ENCODE data around the gene GAS2L2. TPM values are rescaled to one million over a fixed set of nuclear protein-coding genes. Genes with fewer than 3 reads are reported as not detected.

The GAS2L2 gene
- not detected in 2 replicates for total RNA-seq

GRCh38 chr17:35752945-35753764, at the start of gene GAS2L2:
Gene GAS2L2 (minus strand): TSS chr17:35753239. CDS start chr17:35752850, 389 bp downstream.

DNA sequence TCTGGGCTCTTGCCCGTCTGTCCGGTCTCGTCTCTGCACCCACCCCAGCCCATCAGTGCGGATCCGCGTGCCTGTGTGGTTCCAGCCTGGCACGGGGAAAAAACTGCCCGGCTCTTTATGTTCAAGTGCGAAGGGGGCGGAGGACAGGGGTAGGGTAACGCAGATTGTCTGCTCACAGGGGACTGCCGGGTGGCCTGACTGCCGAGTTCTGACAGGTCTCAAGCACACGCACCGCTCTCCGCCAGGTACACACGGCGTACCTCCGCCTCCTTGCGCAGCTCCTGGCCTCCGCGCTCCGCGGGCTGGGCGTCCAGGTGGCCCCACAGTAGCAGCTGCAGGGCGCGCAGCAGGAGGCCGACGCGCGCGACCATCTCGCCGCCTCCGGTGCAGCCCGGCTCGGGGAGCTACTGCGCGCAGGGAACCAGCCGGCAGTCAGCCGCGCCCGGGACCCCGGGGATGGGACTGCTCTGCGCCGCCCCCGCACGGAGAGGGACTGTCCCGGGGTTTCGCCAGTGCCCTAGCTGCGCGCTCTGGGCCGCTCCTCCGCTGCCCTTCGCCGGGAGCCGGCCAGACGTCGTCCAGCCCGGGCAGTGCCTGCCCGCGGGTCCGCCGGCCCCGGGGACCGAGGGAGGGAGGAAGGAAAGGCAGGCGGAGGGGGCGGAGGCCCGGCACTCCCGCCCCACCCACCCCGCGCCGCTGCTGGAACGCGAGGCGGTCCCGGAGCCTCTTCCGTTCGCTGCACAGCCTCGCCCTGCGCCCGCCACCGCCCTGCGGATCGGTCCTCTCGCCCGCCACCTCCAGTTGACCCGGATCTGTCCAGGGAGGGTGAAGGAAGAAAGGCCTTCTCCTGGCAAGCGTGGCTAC, 42.2 kb upstream of the GAS2L2 start, which contains the start of gene MMP28:
Gene MMP28 (minus strand): TSS at position 635 of the 864 bp plus-strand sequence. CDS start 264 bp downstream, at position 371.

GRCh38 chr17:35760587-35760986, 7.5 kb upstream of the GAS2L2 start, which contains the start of gene C17orf50:
Gene C17orf50 (plus strand): TSS chr17:35760887. CDS start chr17:35760942, 55 bp downstream.

GRCh38 chr17:35731239-35731916, 21.7 kb downstream of the GAS2L2 start, which contains the start of gene RASL10B:
Gene RASL10B (plus strand): TSS chr17:35731639. CDS start chr17:35735185, 3,546 bp downstream.

Other genes with a start within 250 kb of the GAS2L2 start
- gene SLFN12L, start 215.6 kb downstream of the GAS2L2 start, total RNA-seq: 0.08 TPM in 1 of 2 replicates, not detected in the other
- gene SLFN14, start 192.4 kb downstream of the GAS2L2 start, total RNA-seq: not detected in 2 replicates
- 2.5 and 4.2 TPM in 2 replicates for gene PEX12, start 174.7 kb downstream of the GAS2L2 start, total RNA-seq
- gene AP2B1, start 165.9 kb downstream of the GAS2L2 start, total RNA-seq: 83.3 and 116 TPM in 2 replicates
- gene RASL10B, start 21.6 kb downstream of the GAS2L2 start, total RNA-seq: 0.11 TPM in 1 of 2 replicates, not detected in the other
- not detected in 2 replicates for gene C17orf50, start 7.6 kb upstream of the GAS2L2 start, total RNA-seq
- 42.0 and 61.6 TPM in 2 replicates for gene MMP28, start 42.4 kb upstream of the GAS2L2 start, total RNA-seq
- 15.1 and 23.7 TPM in 2 replicates for gene TAF15, start 56.2 kb upstream of the GAS2L2 start, total RNA-seq
- not detected in 2 replicates for gene HEATR9, start 115.7 kb upstream of the GAS2L2 start, total RNA-seq
- gene CCL5, start 127.1 kb upstream of the GAS2L2 start, total RNA-seq: 0.16 TPM in 1 of 2 replicates, not detected in the other
- 0.23 and 1.0 TPM in 2 replicates for gene RDM1, start 177.5 kb upstream of the GAS2L2 start, total RNA-seq
- not detected in 2 replicates for gene LYZL6, start 190.5 kb upstream of the GAS2L2 start, total RNA-seq
- gene CCL16, start 228.3 kb upstream of the GAS2L2 start, total RNA-seq: not detected in 2 replicates
- not detected in 2 replicates for gene CCL14, start 233.5 kb upstream of the GAS2L2 start, total RNA-seq
- gene CCL15, start 248.3 kb upstream of the GAS2L2 start, total RNA-seq: not detected in 2 replicates